GM12878 (cell line): Measurements from ENCODE around the gene ELP2.

Experiments used
- ASH2L ChIP-seq: fragments of 300-600, 200-600 bp; sonication (generic); IDR thresholded peaks from 2 replicates; pipeline ENCODE4 v1.6.1; 2017; ENCODE audit warnings: low read depth, mild to moderate bottlenecking, borderline replicate concordance
- CHD2 ChIP-seq: IDR thresholded peaks from 2 replicates; pipeline ENCODE4 v1.6.1; 2011; ENCODE audit warnings: low read depth, low read length, improper control_type of control experiment, borderline replicate concordance
- KDM1A ChIP-seq: fragments of 200-600 bp; sonication (generic); IDR thresholded peaks from 2 replicates; pipeline ENCODE4 v1.6.1; 2016; ENCODE audit warnings: borderline replicate concordance
- RFX5 ChIP-seq: IDR thresholded peaks from 2 replicates; pipeline ENCODE4 v1.6.1; 2011; ENCODE audit warnings: low read depth, low read length, improper control_type of control experiment
- TAF1 ChIP-seq: IDR thresholded peaks from 2 replicates; pipeline ENCODE4 v1.6.1; 2011; ENCODE audit warnings: mild to moderate bottlenecking, low read depth, low read length, borderline replicate concordance

DNA sequence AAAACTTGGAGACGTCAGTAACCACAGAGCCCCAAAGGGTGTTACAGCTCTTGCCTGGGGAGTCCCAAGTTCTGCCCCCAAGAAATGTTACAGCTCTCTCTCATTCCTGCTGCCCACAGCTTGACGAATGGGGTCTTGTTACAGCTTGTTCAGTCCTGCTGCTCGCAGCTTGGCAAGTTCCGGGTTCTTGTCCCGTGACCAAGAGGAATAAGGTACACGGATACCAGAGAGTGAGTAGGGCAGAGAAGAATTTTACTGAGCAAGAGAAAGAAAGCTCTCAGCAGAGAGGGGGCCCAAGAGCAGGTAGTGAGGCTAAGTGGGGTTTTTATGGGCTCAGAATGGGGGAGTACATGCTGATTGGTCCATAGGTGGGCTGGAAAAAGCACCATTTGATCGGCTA lies 27.8 kb upstream of the ELP2 start:
- TF ChIP-seq CHD2 (no peak), ASH2L (no peak), RFX5 (no peak), KDM1A (no peak), TAF1 (no peak)
